Immature natural killer cell (primary cell): ENCODE data around the gene BLCAP. TPM values are rescaled to one million over a fixed set of nuclear protein-coding genes. Genes with fewer than 3 reads are reported as not detected.

Experiments used
- DNase-seq, 3 donors: peaks; one replicate each; pipeline ENCODE4 v3.0.0; 2022; ENCODE audit warnings: mixed read lengths in 1 of 3
- H3K27ac Mint-ChIP-seq, 6 donors: one replicate each; pipeline ENCODE4 v1.8.0; 2020; ENCODE audit warnings: mixed read lengths in 6 of 6, mild to moderate bottlenecking in 5 of 6, inconsistent platforms in 4 of 6, moderate library complexity in 3 of 6
- H3K27me3 Mint-ChIP-seq, 3 donors: one replicate each; pipeline ENCODE4 v1.8.0; 2020 to 2021; ENCODE audit warnings: low read depth in 3 of 3, mild to moderate bottlenecking in 3 of 3, mixed read lengths in 3 of 3, moderate library complexity in 3 of 3, inconsistent platforms in 1 of 3
- H3K36me3 Mint-ChIP-seq, 3 donors: one replicate each; pipeline ENCODE4 v1.8.0; 2020; ENCODE audit warnings: mixed read lengths in 3 of 3, inconsistent platforms in 2 of 3, mild to moderate bottlenecking in 2 of 3
- H3K4me1 Mint-ChIP-seq, 2 donors: one replicate each; pipeline ENCODE4 v1.8.0; 2020; ENCODE audit warnings: inconsistent platforms in 2 of 2, mild to moderate bottlenecking in 2 of 2, mixed read lengths in 2 of 2, moderate library complexity in 1 of 2
- H3K4me3 Mint-ChIP-seq, 5 donors: one replicate each; pipeline ENCODE4 v1.8.0; 2020; ENCODE audit warnings: mild to moderate bottlenecking in 5 of 5, mixed read lengths in 5 of 5, inconsistent platforms in 3 of 5, moderate library complexity in 3 of 5
- H3K9me3 Mint-ChIP-seq, 6 donors: one replicate each; pipeline ENCODE4 v1.8.0; 2020; ENCODE audit warnings: mild to moderate bottlenecking in 6 of 6, mixed read lengths in 6 of 6, inconsistent platforms in 4 of 6, moderate library complexity in 3 of 6
- polyA plus RNA-seq, 3 donors: library from polyadenylated mRNA; unstranded; fragments of 300-500 nt; fragmentation: Illumina TruSeq; gene quantifications; one replicate each; pipeline ENCODE4 v1.2.3, GENCODE V29; 2021

Gene BLCAP
- polyA plus RNA-seq, 3 donors from 2014 or later = 56.1 to 64.9 (median 63.5) TPM

DNA sequence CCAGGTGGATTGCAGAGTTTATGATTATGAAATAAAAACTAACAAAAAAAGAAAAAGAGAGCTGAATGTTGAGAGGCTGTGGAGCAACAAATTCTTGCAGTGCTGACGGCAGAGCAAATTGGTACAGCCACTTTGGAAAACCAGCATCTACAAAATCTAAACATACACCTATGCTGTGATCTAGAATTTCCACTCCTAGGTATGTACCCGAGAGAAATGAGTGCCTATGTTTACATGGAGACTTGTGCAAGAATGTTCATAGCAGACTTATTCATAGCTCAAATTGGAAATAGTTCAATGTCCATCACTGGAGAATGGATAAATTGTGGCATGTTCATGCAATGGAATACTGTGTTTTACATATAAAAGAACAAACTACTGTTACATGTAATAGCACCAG lies 3.0 kb upstream of the BLCAP start:
- Mint-ChIP-seq H3K27me3 (peaks cover 4 to 9% (median 5%) of the 10 kb centered on the region in 3 donors), H3K36me3 (no peaks in the 10 kb centered on the region), H3K4me1 (peaks cover 28 to 34% of the 10 kb centered on the region in 2 donors), H3K9me3 (no peaks in the 10 kb centered on the region), H3K4me3 (no peak overlapping the region), H3K27ac (no peak overlapping the region)
- no peak for DNase-seq

DNA sequence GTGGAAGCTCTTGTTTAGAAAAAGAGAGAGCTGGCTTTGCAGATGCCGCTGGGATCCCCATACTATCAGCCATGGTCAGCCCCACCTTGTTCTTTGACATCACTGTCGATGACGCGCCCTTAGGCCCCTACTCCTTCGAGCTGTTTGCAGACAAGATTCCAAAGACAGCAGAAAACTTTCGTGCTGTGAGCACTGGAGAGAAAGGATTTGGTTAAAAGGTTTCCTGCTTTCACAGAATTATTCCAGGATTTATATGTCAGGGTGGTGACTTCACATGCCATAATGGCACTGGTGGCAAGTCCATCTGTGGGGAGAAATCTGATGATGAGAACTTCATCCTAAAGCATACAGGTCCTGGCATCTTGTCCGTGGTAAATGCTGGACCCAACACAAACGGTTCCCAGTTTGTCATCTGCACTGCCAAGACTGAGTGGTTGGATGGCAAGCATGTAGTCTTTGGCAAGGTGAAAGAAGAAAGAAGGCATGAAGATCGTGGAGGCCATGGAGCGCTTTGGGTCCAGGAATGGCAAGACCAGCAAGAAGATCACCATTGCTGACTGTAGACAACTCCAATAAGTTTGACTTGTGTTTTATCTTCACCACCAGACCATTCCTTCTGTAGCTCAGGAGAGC lies 2.4 kb upstream of the BLCAP start:
- Mint-ChIP-seq H3K27me3 (peaks cover 4 to 9% (median 5%) of the 10 kb centered on the region in 3 donors), H3K27ac (peak overlapping the region in 1 of 6 donors; percentile 42), H3K36me3 (no peaks in the 10 kb centered on the region), H3K4me3 (no peak overlapping the region), H3K4me1 (peaks cover 34 to 40% of the 10 kb centered on the region in 2 donors), H3K9me3 (no peaks in the 10 kb centered on the region)
- DNase-seq = no peak

DNA sequence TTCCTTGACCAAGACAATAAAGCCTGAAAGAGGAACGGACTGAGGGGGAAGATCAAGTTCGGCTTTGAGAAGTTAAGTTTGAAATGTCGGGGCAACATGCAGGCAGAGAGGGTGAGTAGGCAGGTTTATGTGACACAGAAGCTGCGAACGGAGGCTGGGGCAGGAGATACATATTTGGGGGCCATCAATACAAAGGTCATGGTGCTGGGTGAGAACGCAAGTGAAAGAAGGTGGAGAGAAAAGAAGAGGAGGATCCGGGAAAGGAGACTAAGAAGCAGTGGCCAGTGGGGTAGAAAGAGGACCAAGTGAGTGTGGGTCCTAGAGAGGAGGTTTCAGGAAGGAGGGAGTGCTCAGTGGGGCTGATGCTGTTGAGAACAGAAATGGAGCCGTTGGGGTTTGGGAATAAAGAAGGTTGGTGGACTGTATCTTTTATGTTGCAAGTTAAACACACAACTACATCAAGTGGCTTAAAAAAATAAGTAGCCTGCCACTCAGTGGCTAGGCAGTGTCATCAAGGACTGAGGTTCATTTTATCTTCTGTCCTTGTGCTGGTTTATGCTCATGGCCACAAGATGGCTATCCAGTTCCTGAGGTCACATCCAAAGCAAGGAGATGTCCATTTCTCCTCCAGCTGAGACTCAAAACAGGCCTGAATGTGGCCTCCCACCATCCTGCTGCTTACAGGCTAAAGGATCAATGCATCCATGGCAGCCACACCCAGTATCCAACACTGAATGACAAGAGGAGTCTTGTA lies 1.7 kb upstream of the BLCAP start:
- H3K4me3 Mint-ChIP-seq = peak overlapping the region; percentile 3 to 68 (median 46)
- H3K27ac Mint-ChIP-seq = peak overlapping the region in 3 of 6 donors; percentile 10 to 99 (median 42)
- H3K4me1 Mint-ChIP-seq = peaks cover 40 to 42% of the 10 kb centered on the region in 2 donors

DNA sequence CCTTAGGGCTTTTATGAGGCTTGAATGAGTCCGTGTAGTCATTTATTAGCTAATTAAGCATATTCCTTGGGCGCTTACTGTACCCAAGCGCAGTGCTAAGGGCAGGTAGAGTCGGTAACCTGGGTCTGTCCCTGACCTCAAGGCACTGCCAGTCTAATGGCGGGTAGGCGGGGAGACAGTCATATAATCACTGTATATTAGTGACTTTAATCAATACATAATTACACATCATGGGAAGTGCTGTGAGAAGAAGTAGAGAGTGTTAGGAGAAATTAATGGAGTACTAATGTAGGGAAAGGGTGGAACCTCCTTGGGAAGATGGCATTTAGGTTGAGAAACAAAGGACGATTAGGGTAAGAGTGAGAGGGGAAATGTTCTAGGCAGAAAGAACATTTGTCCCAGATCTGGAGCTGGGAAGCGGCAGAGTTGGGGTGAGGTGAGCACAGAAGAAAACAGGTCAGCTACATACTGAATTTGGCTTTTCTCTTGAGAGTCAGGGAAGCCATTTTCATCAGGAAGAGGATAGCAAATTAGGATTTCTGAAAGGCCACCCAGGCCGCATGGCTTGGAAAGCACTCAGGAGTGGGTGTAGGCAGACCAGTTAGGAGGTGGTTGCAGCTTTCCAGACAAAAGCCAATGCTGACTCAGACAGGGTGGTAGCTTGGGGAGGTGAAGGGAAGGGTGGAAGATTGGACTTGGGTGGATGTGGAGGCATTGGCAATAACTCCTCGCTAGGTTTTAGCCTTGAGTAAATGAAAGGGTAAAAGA lies 954 bp upstream of the BLCAP start:
- Mint-ChIP-seq H3K27me3 (peaks cover 4 to 9% (median 5%) of the 10 kb centered on the region in 3 donors), H3K36me3 (no peaks in the 10 kb centered on the region), H3K27ac (peak overlapping the region; percentile 98 to 100 (median 99)), H3K4me3 (peak overlapping the region; percentile 85 to 94 (median 90)), H3K9me3 (no peaks in the 10 kb centered on the region), H3K4me1 (peaks cover 47 to 48% of the 10 kb centered on the region in 2 donors)
- no peak for DNase-seq

More for the DNA sequence above, 1.7 kb upstream of the BLCAP start:
- H3K27me3 Mint-ChIP-seq = peaks cover 4 to 9% (median 5%) of the 10 kb centered on the region in 3 donors
- no peak for DNase-seq
- H3K9me3 Mint-ChIP-seq = no peaks in the 10 kb centered on the region
- H3K36me3 Mint-ChIP-seq = no peaks in the 10 kb centered on the region

DNA sequence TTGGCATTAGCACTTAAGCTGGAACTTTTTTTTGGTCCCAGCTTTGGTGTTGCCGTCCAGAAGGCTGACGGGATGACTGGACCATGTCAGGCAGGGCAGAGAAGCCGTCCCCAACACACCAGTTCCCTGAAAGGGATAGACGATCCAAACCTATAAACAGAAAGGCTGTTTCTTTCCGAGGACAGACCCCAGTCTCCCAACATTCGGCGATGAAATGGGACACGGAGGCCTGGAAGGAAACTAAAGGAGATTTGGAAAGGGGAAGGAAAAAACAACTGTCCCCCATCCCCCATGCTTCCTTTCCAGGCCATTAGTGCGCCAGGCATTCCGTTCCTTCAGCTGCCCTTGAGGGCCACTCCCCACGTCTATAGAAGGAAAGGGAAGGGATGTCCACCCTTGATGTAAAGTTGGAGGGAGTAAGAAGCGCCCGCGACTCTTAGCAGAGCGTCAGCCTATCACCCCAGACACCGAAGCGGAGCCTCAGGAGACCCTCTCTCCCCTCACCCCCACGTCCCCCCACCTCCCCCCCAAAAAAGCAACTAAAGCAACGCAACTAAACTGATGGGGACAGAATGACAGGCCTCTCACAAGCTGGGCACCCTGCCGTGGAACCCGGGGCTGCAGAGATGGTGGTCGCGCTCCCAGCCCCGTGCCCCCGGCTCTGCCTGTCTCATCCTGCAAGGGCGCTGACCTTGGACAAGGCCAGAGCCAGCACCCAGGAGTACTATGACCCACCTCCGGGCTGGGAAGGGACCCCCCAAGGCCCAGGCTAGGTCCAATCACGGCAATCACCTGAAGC lies 638 bp downstream of the BLCAP start:
- peaks cover 0 to 1% (median 0%) of the 10 kb centered on the region in 6 donors for H3K9me3 Mint-ChIP-seq
- peaks cover 4 to 7% (median 6%) of the 10 kb centered on the region in 3 donors for H3K27me3 Mint-ChIP-seq
- peaks cover 55 to 57% of the 10 kb centered on the region in 2 donors for H3K4me1 Mint-ChIP-seq
- peaks cover 0 to 4% (median 0%) of the 10 kb centered on the region in 3 donors for H3K36me3 Mint-ChIP-seq
- H3K27ac Mint-ChIP-seq = peak overlapping the region; percentile 98 to 100 (median 99)
- H3K4me3 Mint-ChIP-seq = peak overlapping the region; percentile 85 to 94 (median 90)
- no peak for DNase-seq

DNA sequence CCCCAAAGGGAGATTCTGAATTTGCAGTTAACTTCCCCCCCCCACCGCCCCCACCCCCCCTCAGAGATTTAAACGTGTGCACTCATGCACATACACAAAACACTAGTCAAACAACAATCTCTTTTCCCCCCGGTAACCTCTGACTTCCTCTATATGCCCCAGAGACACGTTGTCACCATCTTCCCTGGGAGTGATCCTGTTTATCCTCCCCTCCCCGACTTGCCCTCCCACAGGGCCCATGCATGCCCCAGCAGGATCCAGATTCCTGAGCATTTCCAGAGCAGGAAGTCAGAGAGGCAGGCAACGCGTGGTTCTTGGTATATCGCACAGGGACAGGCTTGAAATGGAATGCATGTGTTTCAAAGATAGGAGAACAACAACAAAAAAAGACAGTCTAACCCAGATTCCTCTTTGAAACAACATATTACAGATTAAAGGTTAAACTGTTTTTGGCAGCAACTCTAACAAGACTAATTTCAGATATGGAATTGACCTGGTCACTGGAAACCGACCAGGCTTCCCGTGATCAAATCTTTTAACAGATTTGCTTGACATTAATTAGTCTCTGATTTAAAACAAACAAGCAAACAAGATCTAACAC lies 1.3 kb downstream of the BLCAP start:
- peaks cover 61% of the 10 kb centered on the region in 2 donors for H3K4me1 Mint-ChIP-seq
- H3K27me3 Mint-ChIP-seq = peaks cover 6 to 7% (median 7%) of the 10 kb centered on the region in 3 donors
- peaks cover 0 to 1% (median 0%) of the 10 kb centered on the region in 6 donors for H3K9me3 Mint-ChIP-seq
- DNase-seq = no peak
- H3K4me3 Mint-ChIP-seq = peak overlapping the region; percentile 85 to 94 (median 90)
- H3K27ac Mint-ChIP-seq = peak overlapping the region; percentile 82 to 100 (median 99)
- H3K36me3 Mint-ChIP-seq = peaks cover 0 to 4% (median 0%) of the 10 kb centered on the region in 3 donors

DNA sequence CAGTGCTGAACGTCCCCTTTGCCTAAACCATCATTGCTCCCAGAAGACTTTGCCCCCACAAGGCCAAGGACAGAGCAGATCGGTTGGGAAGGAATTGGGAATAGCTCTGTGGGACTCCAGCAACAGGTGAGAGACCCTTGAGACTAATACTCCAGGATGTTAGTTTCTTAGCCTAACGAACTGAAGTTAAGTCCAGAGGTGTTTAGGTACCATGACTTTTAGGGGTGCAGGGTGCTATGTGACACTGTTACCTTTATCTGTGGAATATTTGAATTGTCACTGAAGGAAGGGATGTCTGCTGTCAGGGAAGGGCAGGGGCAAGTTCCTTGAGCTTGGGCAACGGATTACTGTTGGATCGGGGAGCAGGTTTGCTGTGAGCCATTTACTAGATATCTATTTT lies 1.9 kb downstream of the BLCAP start:
- Mint-ChIP-seq H3K4me1 (peaks cover 62 to 64% of the 10 kb centered on the region in 2 donors), H3K4me3 (peak overlapping the region; percentile 50 to 91 (median 86)), H3K27ac (peak overlapping the region; percentile 58 to 100 (median 98)), H3K27me3 (peaks cover 6 to 8% (median 7%) of the 10 kb centered on the region in 3 donors), H3K9me3 (peaks cover 0 to 1% (median 0%) of the 10 kb centered on the region in 6 donors), H3K36me3 (peaks cover 0 to 4% (median 0%) of the 10 kb centered on the region in 3 donors)
- DNase-seq = no peak

DNA sequence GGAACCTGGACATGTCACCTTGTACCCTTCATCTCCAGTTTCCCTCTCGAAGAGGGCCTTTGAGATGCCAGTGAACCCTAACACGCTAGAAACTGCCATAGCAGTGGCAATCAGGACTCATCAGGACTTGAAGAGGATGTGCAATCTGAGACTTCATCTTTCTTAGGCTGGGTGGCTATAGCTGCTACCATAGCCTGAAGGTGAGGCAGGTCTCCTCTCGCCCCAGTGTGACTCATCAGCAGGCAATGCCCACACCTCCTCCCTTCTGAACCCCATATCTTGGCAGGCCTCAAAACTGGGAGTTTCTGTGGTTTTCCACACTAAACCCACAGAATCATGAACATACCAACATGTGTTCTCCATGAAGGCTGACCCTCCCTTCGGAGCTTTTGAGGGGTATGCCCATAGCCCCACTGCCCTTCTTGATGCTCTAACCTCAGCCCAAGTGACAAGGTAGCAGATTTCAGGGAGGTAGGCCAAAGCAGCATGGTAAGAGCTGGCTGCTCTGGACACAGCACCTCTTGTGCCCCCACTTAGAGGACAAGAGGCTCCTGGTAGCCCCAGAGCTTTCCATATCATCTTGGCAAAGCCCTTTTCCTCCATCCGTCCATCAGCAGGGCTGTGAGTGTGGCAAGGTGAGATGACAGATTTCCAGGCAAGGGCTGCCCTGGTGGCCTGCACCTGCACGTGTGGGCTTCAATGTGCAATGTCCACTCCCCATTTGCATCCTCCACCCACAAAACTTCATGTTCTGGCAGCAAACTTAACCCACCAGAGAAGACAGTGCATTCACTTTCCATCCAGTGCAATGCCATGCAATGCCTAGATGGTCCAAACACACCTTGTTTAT lies 2.6 kb downstream of the BLCAP start:
- H3K9me3 Mint-ChIP-seq = peaks cover 0 to 1% (median 0%) of the 10 kb centered on the region in 6 donors
- peak overlapping the region; percentile 58 to 100 (median 92) for H3K27ac Mint-ChIP-seq
- H3K4me3 Mint-ChIP-seq = peak overlapping the region; percentile 50 to 91 (median 86)
- H3K4me1 Mint-ChIP-seq = peaks cover 69 to 72% of the 10 kb centered on the region in 2 donors
- peaks cover 4 to 11% (median 7%) of the 10 kb centered on the region in 3 donors for H3K27me3 Mint-ChIP-seq
- H3K36me3 Mint-ChIP-seq = peaks cover 0 to 4% (median 0%) of the 10 kb centered on the region in 3 donors
- peak; percentile 20 to 34 (median 23) for DNase-seq

DNA sequence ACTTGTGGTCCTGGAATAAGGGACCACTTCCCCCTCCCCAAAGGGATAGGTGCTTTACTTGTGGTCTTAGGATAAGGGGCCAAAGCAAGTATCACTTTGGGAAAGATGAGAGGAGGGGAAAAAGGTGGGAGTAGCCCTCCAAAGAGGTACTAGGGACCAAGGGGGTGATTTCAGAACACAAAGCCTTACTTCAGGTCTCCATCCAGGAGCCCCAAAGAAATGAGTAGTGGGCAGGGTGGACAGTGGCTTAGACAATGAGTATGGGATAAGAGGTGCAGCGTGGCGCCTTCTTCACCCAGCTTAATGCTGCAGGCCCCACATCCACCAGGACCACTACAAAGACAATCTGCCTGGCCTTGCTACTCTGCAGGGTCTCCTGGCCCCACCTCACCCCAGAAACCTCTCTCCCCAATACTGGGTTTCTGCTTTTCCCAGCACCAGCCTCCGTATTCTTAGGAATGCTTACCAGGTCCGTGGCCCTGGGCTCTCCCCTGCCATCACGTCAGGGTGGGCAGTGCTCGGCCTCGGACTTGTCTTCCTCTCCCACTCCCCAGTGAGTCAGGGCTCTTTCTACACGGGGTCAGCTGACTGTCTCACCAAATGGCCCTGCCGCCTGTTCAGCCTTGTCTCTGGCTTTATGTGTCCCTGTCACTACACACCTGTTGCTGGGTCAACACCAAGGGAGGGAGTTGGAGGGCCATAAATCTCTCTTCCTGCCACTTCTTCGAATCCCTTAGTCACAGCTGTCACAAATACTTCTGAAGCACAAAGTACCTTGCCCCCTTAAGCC lies 3.6 kb downstream of the BLCAP start:
- Mint-ChIP-seq H3K9me3 (peaks cover 0 to 1% (median 0%) of the 10 kb centered on the region in 6 donors), H3K4me1 (peaks cover 70 to 81% of the 10 kb centered on the region in 2 donors), H3K4me3 (peak overlapping the region in 2 of 5 donors; percentile 38 to 46), H3K27ac (peak overlapping the region in 4 of 6 donors; percentile 33 to 99 (median 72)), H3K27me3 (peaks cover 4 to 11% (median 7%) of the 10 kb centered on the region in 3 donors), H3K36me3 (peaks cover 0 to 4% (median 0%) of the 10 kb centered on the region in 3 donors)
- no peak for DNase-seq

DNA sequence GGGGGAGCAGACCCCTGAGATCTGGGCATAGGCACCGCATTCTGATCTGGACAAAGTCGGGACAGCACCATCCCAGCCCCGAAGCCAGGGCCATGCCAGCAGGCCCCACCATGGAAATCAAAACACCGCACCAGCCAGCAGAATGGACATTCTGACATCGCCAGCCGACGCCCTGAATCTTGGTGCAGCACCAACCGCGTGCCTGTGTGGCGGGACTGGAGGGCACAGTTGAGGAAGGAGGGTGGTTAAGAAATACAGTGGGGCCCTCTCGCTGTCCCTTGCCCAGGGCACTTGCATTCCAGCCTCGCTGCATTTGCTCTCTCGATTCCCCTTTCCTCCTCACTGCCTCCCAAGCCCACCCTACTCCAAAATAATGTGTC lies 4.7 kb downstream of the BLCAP start:
- DNase-seq = no peak
- peaks cover 0 to 1% (median 0%) of the 10 kb centered on the region in 6 donors for H3K9me3 Mint-ChIP-seq
- peaks cover 71 to 79% of the 10 kb centered on the region in 2 donors for H3K4me1 Mint-ChIP-seq
- H3K4me3 Mint-ChIP-seq = no peak overlapping the region
- peaks cover under 1 to 4% (median 4%) of the 10 kb centered on the region in 3 donors for H3K36me3 Mint-ChIP-seq
- H3K27me3 Mint-ChIP-seq = peaks cover 4 to 11% (median 7%) of the 10 kb centered on the region in 3 donors
- no peak overlapping the region for H3K27ac Mint-ChIP-seq
